ENCODE measurements around the gene MAP4K2. TPM values are rescaled to one million over a fixed set of nuclear protein-coding genes. Genes with fewer than 3 reads are reported as not detected.

Gene MAP4K2
- total RNA-seq, 1 donor from 2014 or later = 34.4 TPM

GRCh38 chr11:64792482-64792881 is 10.5 kb downstream of the MAP4K2 start:
- no peak for DNase-seq (ENCODE audit: low read depth in 2 of 2)

GRCh38 chr11:64791781-64792291 is 11.2 kb downstream of the MAP4K2 start:
- DNase-seq (ENCODE audit: low read depth in 2 of 2) = no peak

- no peak for DNase-seq (ENCODE audit: low read depth in 2 of 2)
These were observed 12.6 kb downstream of the MAP4K2 start for GRCh38 chr11:64790205-64791095.

- no peak for DNase-seq (ENCODE audit: low read depth in 2 of 2)
These were observed 13.4 kb downstream of the MAP4K2 start for GRCh38 chr11:64789331-64790204.

GRCh38 chr11:64788321-64789215 is 14.4 kb downstream of the MAP4K2 start:
- no peak for DNase-seq (ENCODE audit: low read depth in 2 of 2)

GRCh38 chr11:64787526-64788320 is 15.3 kb downstream of the MAP4K2 start:
- peak in 1 of 2 donors; percentile 68 for DNase-seq (ENCODE audit: low read depth in 2 of 2)

- DNase-seq (ENCODE audit: low read depth in 2 of 2) = no peak
These were observed 16.7 kb downstream of the MAP4K2 start for GRCh38 chr11:64786308-64786707.

GRCh38 chr11:64784813-64785581 is 18.0 kb downstream of the MAP4K2 start:
- no peak for DNase-seq (ENCODE audit: low read depth in 2 of 2)

- peak; percentile 100 for DNase-seq (ENCODE audit: low read depth in 2 of 2)
These were observed 24.3 kb downstream of the MAP4K2 start, which contains the start of gene SF1 for GRCh38 chr11:64778473-64779298. Gene SF1 (minus strand): TSS chr11:64778542. CDS start chr11:64778392, 150 bp downstream.

- no peak for DNase-seq (ENCODE audit: low read depth in 2 of 2)
These were observed 24.9 kb downstream of the MAP4K2 start for GRCh38 chr11:64778223-64778472.

GRCh38 chr11:64777449-64778222 is 25.4 kb downstream of the MAP4K2 start:
- DNase-seq (ENCODE audit: low read depth in 2 of 2) = peak; percentile 47 to 83

- no peak for DNase-seq (ENCODE audit: low read depth in 2 of 2)
These were observed 26.1 kb downstream of the MAP4K2 start for GRCh38 chr11:64776875-64777274.

- no peak for DNase-seq (ENCODE audit: low read depth in 2 of 2)
These were observed 26.6 kb downstream of the MAP4K2 start for GRCh38 chr11:64776425-64776824.

GRCh38 chr11:64774144-64774543 is 28.9 kb downstream of the MAP4K2 start:
- no peak for DNase-seq (ENCODE audit: low read depth in 2 of 2)

GRCh38 chr11:64772303-64773018 is 30.6 kb downstream of the MAP4K2 start:
- peak in 1 of 2 donors; percentile 43 for DNase-seq (ENCODE audit: low read depth in 2 of 2)

- DNase-seq (ENCODE audit: low read depth in 2 of 2) = no peak
These were observed 31.2 kb downstream of the MAP4K2 start for GRCh38 chr11:64771861-64772260.

GRCh38 chr11:64770120-64770519 is 32.9 kb downstream of the MAP4K2 start:
- no peak for DNase-seq (ENCODE audit: low read depth in 2 of 2)

Data from dermis microvascular lymphatic vessel endothelial cell (primary cell).